K562 (cell line): ENCODE data around the gene CABP4. TPM values are rescaled to one million over a fixed set of nuclear protein-coding genes. Genes with fewer than 3 reads are reported as not detected.
A peak's percentile ranks its signal among the peaks of the same experiment; 100 is the strongest.

ENCODE experiments used
- CBFA2T2 ChIP-seq: fragments of 450-650 bp; conservative IDR thresholded peaks from 2 replicates; pipeline ENCODE4 v1.6.1; 2017; ENCODE audit warnings: mild to moderate bottlenecking
- CBX2 ChIP-seq: fragments of 200-600 bp; sonication (generic); IDR thresholded peaks from one replicate; pipeline ENCODE4 v1.6.1; 2012; ENCODE audit warnings: mild to moderate bottlenecking, low read length, inconsistent platforms; ENCODE audit not compliant: insufficient read depth, poor library complexity, severe bottlenecking
- HDAC3 ChIP-seq: fragments of 450-650 bp; IDR thresholded peaks from 2 replicates; pipeline ENCODE4 v1.6.1; 2018; ENCODE audit warnings: borderline replicate concordance, mild to moderate bottlenecking, moderate library complexity; ENCODE audit not compliant: partially characterized antibody
- JUN ChIP-seq, 2 experiments: sonication (generic) in 1 of 2; formaldehyde crosslinking in 1 of 2; IDR thresholded peaks; 2 replicates each; pipeline versions ENCODE4 v1.6.1 to v1.8.0; 2012 to 2022; ENCODE audit warnings: borderline replicate concordance in 2 of 2, mild to moderate bottlenecking in 2 of 2, improper control_type of control experiment in 1 of 2, low read depth in 1 of 2, low read length in 1 of 2, missing genetic modification reagents in 1 of 2
- PHB ChIP-seq: fragments of 250-450 bp; sonication (Bioruptor Pico); IDR thresholded peaks from 2 replicates; pipeline ENCODE4 v1.5.0; 2021
- SAFB2 ChIP-seq: fragments of 200-400 bp; formaldehyde crosslinking; IDR thresholded peaks from 2 replicates; pipeline ENCODE4 v1.6.1; 2018; ENCODE audit warnings: borderline replicate concordance, low read length, low read depth, moderate library complexity; ENCODE audit not compliant: severe bottlenecking
- SAP30 ChIP-seq: fragments of 200-600 bp; sonication (generic); IDR thresholded peaks from 2 replicates; pipeline ENCODE4 v1.6.1; 2012; ENCODE audit warnings: borderline replicate concordance, low read depth, mild to moderate bottlenecking, moderate library complexity, low read length, control low read depth, inconsistent platforms; ENCODE audit not compliant: insufficient read depth, poor library complexity, severe bottlenecking
- ZBTB7A ChIP-seq: IDR thresholded peaks from 2 replicates; pipeline ENCODE4 v1.6.1; 2011; ENCODE audit warnings: low read depth, mild to moderate bottlenecking, low read length, moderate library complexity, borderline replicate concordance; ENCODE audit not compliant: control insufficient read depth
- ZNF253 ChIP-seq: fragments of 250-450 bp; sonication (Bioruptor Pico); conservative IDR thresholded peaks from 2 replicates; pipeline ENCODE4 v1.6.1; 2021; ENCODE audit warnings: mild to moderate bottlenecking
- polyA plus RNA-seq, 8 experiments: library from polyadenylated mRNA; depleted of rRNA in 4 of 8; stranded (reverse) in 5 of 8; unstranded in 3 of 8; fragments of >200 nt; fragmentation: Nextera tagmentation in 2 of 8; fragmentation: Illumina TruSeq in 1 of 8; extraction: Ambion mirVana in 2 of 8; extraction: Trizol in 1 of 8; gene quantifications; 2 replicates each; pipeline versions ENCODE4 v1.2.1 to v1.2.3, GENCODE V29; 2011 to 2014; ENCODE audit warnings: inconsistent platforms in 1 of 8, missing spikeins in 1 of 8
- total RNA-seq, 7 experiments: library from RNA; depleted of rRNA in 6 of 7; stranded (reverse); fragments of >200 nt in 6 of 7; fragmentation: Illumina TruSeq in 2 of 7; extraction: Trizol in 2 of 7; gene quantifications; 2 replicates each; pipeline versions ENCODE4 v1.2.1 to v1.2.3, GENCODE V29; 2011 to 2021; ENCODE audit warnings: low replicate concordance in 1 of 7
- TF ChIP-seq, protein P1 (sequence below): sonication (generic); formaldehyde crosslinking; IDR thresholded peaks from 2 replicates; pipeline ENCODE4 v1.8.1; 2023; ENCODE audit warnings: missing genetic modification reagents, mild to moderate bottlenecking, borderline replicate concordance
- TF ChIP-seq, protein P2 (sequence below): fragments of 450-650 bp; IDR thresholded peaks from 2 replicates; pipeline ENCODE4 v1.6.1; 2018; ENCODE audit not compliant: partially characterized antibody
- TF ChIP-seq, protein P3 (sequence below): sonication (generic); formaldehyde crosslinking; IDR thresholded peaks from 2 replicates; pipeline ENCODE4 v1.8.1; 2023; ENCODE audit warnings: mild to moderate bottlenecking, missing genetic modification reagents

CABP4 gene
- total and polyA plus RNA-seq, 9 of the 15 experiments (the other 6 are each of a cell fraction or from before 2014, with no cell fraction given): 0.11 TPM; not detected in 8

DNA sequence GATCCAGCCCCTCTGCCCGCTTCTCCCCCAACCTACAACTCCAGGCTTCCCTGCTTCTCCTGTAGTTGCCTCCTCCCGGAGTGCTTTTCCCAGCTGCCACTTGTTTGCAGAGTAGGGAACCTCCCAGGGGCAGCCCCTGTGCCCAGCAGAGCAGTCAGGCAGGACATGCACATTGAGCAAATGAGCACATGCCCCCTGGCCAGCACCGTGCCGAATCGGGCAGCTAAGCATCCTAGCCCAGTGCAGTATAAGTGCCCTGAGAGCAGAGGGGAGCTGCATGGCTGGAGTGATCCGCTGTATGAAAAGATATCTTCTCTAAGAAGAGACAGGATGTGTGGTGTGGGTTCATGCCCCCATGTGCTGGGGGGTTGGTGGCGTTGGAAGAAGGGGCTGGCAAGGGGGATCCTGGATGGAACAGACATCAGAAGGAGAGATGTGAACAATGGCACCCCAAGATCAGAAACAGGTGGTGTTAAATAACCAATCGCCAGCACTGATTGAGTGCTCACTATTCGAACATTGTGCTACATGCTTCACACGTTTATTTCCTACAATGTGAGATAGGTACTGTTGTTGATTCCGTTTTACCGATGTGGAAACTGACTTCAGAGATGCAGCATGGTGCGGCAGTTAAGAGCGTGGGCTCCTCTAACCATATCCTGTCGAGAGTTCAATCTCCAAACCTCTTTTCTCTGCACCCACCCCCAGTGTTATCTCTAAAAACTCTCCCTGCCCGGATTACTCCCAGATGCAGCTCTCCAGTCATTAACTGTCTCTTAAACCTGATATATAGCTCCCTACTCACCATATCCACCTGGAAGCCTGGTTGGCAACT is 28.9 kb downstream of the CABP4 start (continued):
- TF ChIP-seq, protein P1, sequence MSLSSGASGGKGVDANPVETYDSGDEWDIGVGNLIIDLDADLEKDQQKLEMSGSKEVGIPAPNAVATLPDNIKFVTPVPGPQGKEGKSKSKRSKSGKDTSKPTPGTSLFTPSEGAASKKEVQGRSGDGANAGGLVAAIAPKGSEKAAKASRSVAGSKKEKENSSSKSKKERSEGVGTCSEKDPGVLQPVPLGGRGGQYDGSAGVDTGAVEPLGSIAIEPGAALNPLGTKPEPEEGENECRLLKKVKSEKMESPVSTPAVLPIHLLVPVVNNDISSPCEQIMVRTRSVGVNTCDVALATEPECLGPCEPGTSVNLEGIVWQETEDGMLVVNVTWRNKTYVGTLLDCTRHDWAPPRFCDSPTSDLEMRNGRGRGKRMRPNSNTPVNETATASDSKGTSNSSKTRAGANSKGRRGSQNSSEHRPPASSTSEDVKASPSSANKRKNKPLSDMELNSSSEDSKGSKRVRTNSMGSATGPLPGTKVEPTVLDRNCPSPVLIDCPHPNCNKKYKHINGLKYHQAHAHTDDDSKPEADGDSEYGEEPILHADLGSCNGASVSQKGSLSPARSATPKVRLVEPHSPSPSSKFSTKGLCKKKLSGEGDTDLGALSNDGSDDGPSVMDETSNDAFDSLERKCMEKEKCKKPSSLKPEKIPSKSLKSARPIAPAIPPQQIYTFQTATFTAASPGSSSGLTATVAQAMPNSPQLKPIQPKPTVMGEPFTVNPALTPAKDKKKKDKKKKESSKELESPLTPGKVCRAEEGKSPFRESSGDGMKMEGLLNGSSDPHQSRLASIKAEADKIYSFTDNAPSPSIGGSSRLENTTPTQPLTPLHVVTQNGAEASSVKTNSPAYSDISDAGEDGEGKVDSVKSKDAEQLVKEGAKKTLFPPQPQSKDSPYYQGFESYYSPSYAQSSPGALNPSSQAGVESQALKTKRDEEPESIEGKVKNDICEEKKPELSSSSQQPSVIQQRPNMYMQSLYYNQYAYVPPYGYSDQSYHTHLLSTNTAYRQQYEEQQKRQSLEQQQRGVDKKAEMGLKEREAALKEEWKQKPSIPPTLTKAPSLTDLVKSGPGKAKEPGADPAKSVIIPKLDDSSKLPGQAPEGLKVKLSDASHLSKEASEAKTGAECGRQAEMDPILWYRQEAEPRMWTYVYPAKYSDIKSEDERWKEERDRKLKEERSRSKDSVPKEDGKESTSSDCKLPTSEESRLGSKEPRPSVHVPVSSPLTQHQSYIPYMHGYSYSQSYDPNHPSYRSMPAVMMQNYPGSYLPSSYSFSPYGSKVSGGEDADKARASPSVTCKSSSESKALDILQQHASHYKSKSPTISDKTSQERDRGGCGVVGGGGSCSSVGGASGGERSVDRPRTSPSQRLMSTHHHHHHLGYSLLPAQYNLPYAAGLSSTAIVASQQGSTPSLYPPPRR (CRISPR knock-in tag): no peak
- TF ChIP-seq CBX2: no peak
- no peak for TF ChIP-seq PHB
- TF ChIP-seq, protein P2, sequence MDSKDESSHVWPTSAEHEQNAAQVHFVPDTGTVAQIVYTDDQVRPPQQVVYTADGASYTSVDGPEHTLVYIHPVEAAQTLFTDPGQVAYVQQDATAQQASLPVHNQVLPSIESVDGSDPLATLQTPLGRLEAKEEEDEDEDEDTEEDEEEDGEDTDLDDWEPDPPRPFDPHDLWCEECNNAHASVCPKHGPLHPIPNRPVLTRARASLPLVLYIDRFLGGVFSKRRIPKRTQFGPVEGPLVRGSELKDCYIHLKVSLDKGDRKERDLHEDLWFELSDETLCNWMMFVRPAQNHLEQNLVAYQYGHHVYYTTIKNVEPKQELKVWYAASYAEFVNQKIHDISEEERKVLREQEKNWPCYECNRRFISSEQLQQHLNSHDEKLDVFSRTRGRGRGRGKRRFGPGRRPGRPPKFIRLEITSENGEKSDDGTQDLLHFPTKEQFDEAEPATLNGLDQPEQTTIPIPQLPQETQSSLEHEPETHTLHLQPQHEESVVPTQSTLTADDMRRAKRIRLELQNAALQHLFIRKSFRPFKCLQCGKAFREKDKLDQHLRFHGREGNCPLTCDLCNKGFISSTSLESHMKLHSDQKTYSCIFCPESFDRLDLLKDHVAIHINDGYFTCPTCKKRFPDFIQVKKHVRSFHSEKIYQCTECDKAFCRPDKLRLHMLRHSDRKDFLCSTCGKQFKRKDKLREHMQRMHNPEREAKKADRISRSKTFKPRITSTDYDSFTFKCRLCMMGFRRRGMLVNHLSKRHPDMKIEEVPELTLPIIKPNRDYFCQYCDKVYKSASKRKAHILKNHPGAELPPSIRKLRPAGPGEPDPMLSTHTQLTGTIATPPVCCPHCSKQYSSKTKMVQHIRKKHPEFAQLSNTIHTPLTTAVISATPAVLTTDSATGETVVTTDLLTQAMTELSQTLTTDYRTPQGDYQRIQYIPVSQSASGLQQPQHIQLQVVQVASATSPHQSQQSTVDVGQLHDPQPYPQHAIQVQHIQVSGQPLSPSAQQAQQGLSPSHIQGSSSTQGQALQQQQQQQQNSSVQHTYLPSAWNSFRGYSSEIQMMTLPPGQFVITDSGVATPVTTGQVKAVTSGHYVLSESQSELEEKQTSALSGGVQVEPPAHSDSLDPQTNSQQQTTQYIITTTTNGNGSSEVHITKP: no peak
- no peak for TF ChIP-seq ZNF253 (CRISPR knock-in tag)
- no peak for TF ChIP-seq ZBTB7A
- TF ChIP-seq JUN (IDR thresholded peaks at IDR 0.05; ENCODE audit: borderline replicate concordance, low read depth, low read length): no peak
- TF ChIP-seq JUN (CRISPR knock-in tag; IDR thresholded peaks at IDR 0.05; ENCODE audit: borderline replicate concordance): peak; percentile 42; the same call in 1 of the 2 replicates
- peak; percentile 44 for TF ChIP-seq CBFA2T2
- TF ChIP-seq SAP30: no peak
- no peak for TF ChIP-seq SAFB2
- TF ChIP-seq, protein P3, sequence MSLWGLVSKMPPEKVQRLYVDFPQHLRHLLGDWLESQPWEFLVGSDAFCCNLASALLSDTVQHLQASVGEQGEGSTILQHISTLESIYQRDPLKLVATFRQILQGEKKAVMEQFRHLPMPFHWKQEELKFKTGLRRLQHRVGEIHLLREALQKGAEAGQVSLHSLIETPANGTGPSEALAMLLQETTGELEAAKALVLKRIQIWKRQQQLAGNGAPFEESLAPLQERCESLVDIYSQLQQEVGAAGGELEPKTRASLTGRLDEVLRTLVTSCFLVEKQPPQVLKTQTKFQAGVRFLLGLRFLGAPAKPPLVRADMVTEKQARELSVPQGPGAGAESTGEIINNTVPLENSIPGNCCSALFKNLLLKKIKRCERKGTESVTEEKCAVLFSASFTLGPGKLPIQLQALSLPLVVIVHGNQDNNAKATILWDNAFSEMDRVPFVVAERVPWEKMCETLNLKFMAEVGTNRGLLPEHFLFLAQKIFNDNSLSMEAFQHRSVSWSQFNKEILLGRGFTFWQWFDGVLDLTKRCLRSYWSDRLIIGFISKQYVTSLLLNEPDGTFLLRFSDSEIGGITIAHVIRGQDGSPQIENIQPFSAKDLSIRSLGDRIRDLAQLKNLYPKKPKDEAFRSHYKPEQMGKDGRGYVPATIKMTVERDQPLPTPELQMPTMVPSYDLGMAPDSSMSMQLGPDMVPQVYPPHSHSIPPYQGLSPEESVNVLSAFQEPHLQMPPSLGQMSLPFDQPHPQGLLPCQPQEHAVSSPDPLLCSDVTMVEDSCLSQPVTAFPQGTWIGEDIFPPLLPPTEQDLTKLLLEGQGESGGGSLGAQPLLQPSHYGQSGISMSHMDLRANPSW (CRISPR knock-in tag): no peak
- no peak for TF ChIP-seq HDAC3
